DOHH2 (cell line): ENCODE measurements around the gene APOE.

Experiments
- CTCF ChIP-seq: fragments of 200-600 bp; sonication (generic); IDR thresholded peaks from one replicate; pipeline ENCODE4 v1.5.1; 2014; ENCODE audit warnings: antibody characterized with exemption, mild to moderate bottlenecking, low read depth, low read length; ENCODE audit not compliant: poor library complexity, severe bottlenecking
- EZH2phosphoT487 ChIP-seq: fragments of 200-600 bp; sonication (generic); IDR thresholded peaks from 2 replicates; pipeline ENCODE4 v1.6.1; 2017; ENCODE audit warnings: borderline replicate concordance, mild to moderate bottlenecking, antibody characterized with exemption, low read length, moderate library complexity, mixed read lengths

GRCh38 chr19:44907613-44908012, 2.0 kb downstream of the APOE start:
- TF ChIP-seq CTCF (no peak), EZH2phosphoT487 (no peak)
